HepG2 (cell line): ENCODE results near the gene ENO2. TPM values are rescaled to one million over a fixed set of nuclear protein-coding genes. Genes with fewer than 3 reads are reported as not detected.

Experiments used
- ATAC-seq: fragments of 200-7000 bp; cut with Tn5 transposase; 3 replicates; pipeline ENCODE4 v1.9.1; 2020; ENCODE audit warnings: mild to moderate bottlenecking, moderate library complexity
- BruUV-seq: library from RNA; stranded (reverse); fragments of 400-500 nt; replicated peaks from 2 replicates; lab custom pipeline; 2021; lab: Mats Ljungman, UMichigan
- CTCF ChIA-PET: fragments of 300-600 bp; formaldehyde crosslinking; extraction: SDS; loops from one replicate; lab custom pipeline; 2021; ENCODE audit warnings: low total read pairs, inconsistent platforms, low intra/inter-chr PET ratio; lab: Yijun Ruan, JAX
- POLR2A ChIA-PET: fragments of 350-600 bp; sonication (Branson Sonifier 250); formaldehyde crosslinking; loops from one replicate; lab custom pipeline; 2020; ENCODE audit warnings: antibody characterized with exemption, inconsistent platforms; lab: Yijun Ruan, JAX
- DNase-seq: peaks from one replicate; pipeline ENCODE4 v3.0.0-alpha.2; 2015; ENCODE audit warnings: low spot score
- FAIRE-seq: peaks from 3 replicates; lab custom pipeline; 2011; peaks lifted over from hg19 to GRCh38; lab: Jason Lieb, UNC
- H2AFZ ChIP-seq: one replicate; pipeline ENCODE4 v1.6.1; 2011; ENCODE audit warnings: low read length, inconsistent platforms
- H3K27ac ChIP-seq: fragments of 300-600 bp; 3 replicates; pipeline ENCODE4 v1.8.0; 2011; ENCODE audit warnings: mixed run types, mild to moderate bottlenecking, mixed read lengths, low read length, inconsistent platforms; ENCODE audit not compliant: insufficient read depth; ENCODE audit errors: extremely low read length
- H3K27me3 ChIP-seq, 2 experiments: fragments of 200-600 bp in 1 of 2; 2 replicates in 1 of 2; 3 replicates in 1 of 2; pipeline versions ENCODE4 v1.6.0 to v1.8.0; 2011; ENCODE audit warnings: low read length in 2 of 2, mild to moderate bottlenecking in 2 of 2, moderate library complexity in 2 of 2, inconsistent platforms in 1 of 2; ENCODE audit not compliant: insufficient read depth in 2 of 2, control insufficient read depth in 1 of 2
- H3K36me3 ChIP-seq, 2 experiments: fragments of 200-600 bp in 1 of 2; replicated peaks in 1 of 2; 2 replicates in 1 of 2; 3 replicates in 1 of 2; pipeline versions ENCODE4 v1.5.1 to v1.8.0; 2011; ENCODE audit warnings: low read length in 2 of 2, inconsistent platforms in 1 of 2; ENCODE audit not compliant: insufficient read depth in 2 of 2, control insufficient read depth in 1 of 2
- H3K4me1 ChIP-seq: 2 replicates; pipeline ENCODE4 v1.5.1; 2012; ENCODE audit warnings: low read length, inconsistent platforms; ENCODE audit not compliant: insufficient read depth
- H3K4me2 ChIP-seq: 2 replicates; pipeline ENCODE4 v1.6.0; 2011; ENCODE audit warnings: low read depth, low read length, inconsistent platforms
- H3K4me3 ChIP-seq, 3 experiments: fragments of 200-600 bp in 1 of 3; sonication (generic), shearing (Covaris generic) in 1 of 3; replicated peaks in 1 of 3; 2 replicates each; pipeline ENCODE4 v1.5.1; 2011 to 2016; ENCODE audit warnings: low read length in 3 of 3, inconsistent platforms in 2 of 3, low read depth in 2 of 3, mild to moderate bottlenecking in 2 of 3, control low read depth in 1 of 3, mixed read lengths in 1 of 3; ENCODE audit not compliant: insufficient read depth in 1 of 3
- H3K79me2 ChIP-seq: one replicate; pipeline ENCODE4 v1.6.1; 2011; ENCODE audit warnings: low read length, inconsistent platforms; ENCODE audit not compliant: insufficient read depth
- H3K9ac ChIP-seq: 2 replicates; pipeline ENCODE4 v1.6.0; 2011; ENCODE audit warnings: mild to moderate bottlenecking, low read depth, low read length, inconsistent platforms; ENCODE audit not compliant: insufficient read depth
- H3K9me3 ChIP-seq: 2 replicates; pipeline ENCODE4 v1.5.1; 2012; ENCODE audit warnings: mild to moderate bottlenecking, low read length
- H4K20me1 ChIP-seq: 2 replicates; pipeline ENCODE4 v1.6.0; 2011; ENCODE audit warnings: inconsistent platforms, mild to moderate bottlenecking, low read length, moderate library complexity; ENCODE audit not compliant: insufficient read depth
- AGO2 ChIP-seq: fragments of 200-400 bp; formaldehyde crosslinking; optimal IDR thresholded peaks from 2 replicates; pipeline ENCODE3; 2017; ENCODE audit warnings: mild to moderate bottlenecking, low read depth, low read length, moderate library complexity
- ARNT2 ChIP-seq: sonication (generic); formaldehyde crosslinking; IDR thresholded peaks from 2 replicates; pipeline ENCODE4 v1.8.0; 2022; ENCODE audit warnings: mild to moderate bottlenecking, low read depth, missing genetic modification reagents, moderate library complexity
- DMTF1 ChIP-seq: sonication (generic); formaldehyde crosslinking; IDR thresholded peaks from 2 replicates; pipeline ENCODE4 v1.4.0; 2020; ENCODE audit warnings: mild to moderate bottlenecking, missing genetic modification reagents
- KLF11 ChIP-seq: IDR thresholded peaks from 2 replicates; pipeline ENCODE4 v1.6.1; 2016; ENCODE audit warnings: missing compliant biosample characterization
- RBM22 ChIP-seq: fragments of 200-400 bp; formaldehyde crosslinking; optimal IDR thresholded peaks from 2 replicates; pipeline ENCODE3; 2017; ENCODE audit warnings: mild to moderate bottlenecking, low read length, moderate library complexity
- SRSF4 ChIP-seq: fragments of 200-400 bp; formaldehyde crosslinking; IDR thresholded peaks from one replicate; pipeline ENCODE4 v1.6.1; 2018; ENCODE audit warnings: mild to moderate bottlenecking, low read depth, low read length, moderate library complexity; ENCODE audit not compliant: poor library complexity, severe bottlenecking
- ZFP82 ChIP-seq: sonication (generic); formaldehyde crosslinking; IDR thresholded peaks from 2 replicates; pipeline ENCODE4 v1.5.1; 2020; ENCODE audit warnings: mild to moderate bottlenecking, missing genetic modification reagents, borderline replicate concordance
- ZNF101 ChIP-seq: sonication (generic); formaldehyde crosslinking; IDR thresholded peaks from 2 replicates; pipeline ENCODE4 v1.4.0; 2020; ENCODE audit warnings: mild to moderate bottlenecking, low read depth, missing genetic modification reagents, borderline replicate concordance
- ZNF556 ChIP-seq: sonication (generic); formaldehyde crosslinking; IDR thresholded peaks from 2 replicates; pipeline ENCODE4 v1.4.0; 2020; ENCODE audit warnings: mild to moderate bottlenecking, missing genetic modification reagents, borderline replicate concordance
- ZNF564 ChIP-seq: sonication (generic); formaldehyde crosslinking; IDR thresholded peaks from 2 replicates; pipeline ENCODE4 v1.8.1; 2023; ENCODE audit warnings: mild to moderate bottlenecking, missing genetic modification reagents
- ZNF576 ChIP-seq: sonication (generic); formaldehyde crosslinking; IDR thresholded peaks from 2 replicates; pipeline ENCODE4 v1.4.0; 2020; ENCODE audit warnings: mild to moderate bottlenecking, missing genetic modification reagents
- ZNF614 ChIP-seq: IDR thresholded peaks from 2 replicates; pipeline ENCODE4 v1.6.1; 2018; ENCODE audit warnings: missing biosample characterization, missing genetic modification reagents, inconsistent platforms, borderline replicate concordance
- ZNF703 ChIP-seq: sonication (generic); formaldehyde crosslinking; IDR thresholded peaks from 2 replicates; pipeline ENCODE4 v1.5.1; 2020; ENCODE audit warnings: missing genetic modification reagents, mild to moderate bottlenecking, moderate library complexity, borderline replicate concordance
- ZNF83 ChIP-seq: sonication (generic); formaldehyde crosslinking; IDR thresholded peaks from 2 replicates; pipeline ENCODE4 v1.4.0; 2020; ENCODE audit warnings: missing genetic modification reagents, mild to moderate bottlenecking, borderline replicate concordance
- ZSCAN31 ChIP-seq: sonication (generic); formaldehyde crosslinking; IDR thresholded peaks from 2 replicates; pipeline ENCODE4 v1.5.0; 2020; ENCODE audit warnings: low read depth, mild to moderate bottlenecking, missing genetic modification reagents
- WGBS: methylation state at CpG from one replicate; pipeline ENCODE4 v1.1.6; 2017; ENCODE audit warnings: low lambda C conversion rate; 5-methylcytosine and 5-hydroxymethylcytosine counted together
- in situ Hi-C: cut with HindIII; loops from 2 replicates; pipeline ENCODE4 v1.10.0; 2017; ENCODE audit warnings: low pct_unique_long_range_greater_than_20kb; ENCODE audit not compliant: extremely low pct_ligation_motif_present
- intact Hi-C: fragments of 100-400 bp; cut with micrococcal nuclease; formaldehyde crosslinking; loops from one replicate; pipeline ENCODE4 v1.10.0; 2022; ENCODE audit not compliant: unreplicated experiment
- polyA plus RNA-seq, 8 experiments: library from polyadenylated mRNA; depleted of rRNA in 3 of 8; stranded (reverse) in 7 of 8; unstranded in 1 of 8; fragments of >200 nt; fragmentation: Illumina TruSeq in 4 of 8; extraction: Trizol in 4 of 8; gene quantifications; 2 replicates each; pipeline versions ENCODE4 v1.2.1 to v1.2.3, GENCODE V29; 2011 to 2016; ENCODE audit warnings: low read depth in 4 of 8, missing spikeins in 1 of 8, mixed read lengths in 1 of 8; ENCODE audit not compliant: insufficient read depth in 1 of 8
- total RNA-seq, 5 experiments: library from RNA; depleted of rRNA; stranded (reverse); fragments of >200 nt; fragmentation: Illumina TruSeq; extraction: Trizol; gene quantifications; 2 replicates each; pipeline ENCODE4 v1.2.3, GENCODE V29; 2016; ENCODE audit warnings: low read depth in 1 of 5

The ENO2 gene
- total and polyA plus RNA-seq, 2 of the 13 experiments (the other 11 are each of a cell fraction or from before 2014, with no cell fraction given) = 19.3 to 136 TPM

- peak; percentile 30 for TF ChIP-seq RBM22
- TF ChIP-seq AGO2 = peak; percentile 98
- TF ChIP-seq ZNF83 (CRISPR knock-in tag) = 0 out of 2 replicates have a peak, but pooled peaks have one; percentile 25
- TF ChIP-seq ZNF576 = no peak
- TF ChIP-seq ZNF564 (CRISPR knock-in tag) = peak; percentile 47; the same call in 1 of the 2 replicates
Observed at GRCh38 chr12:6871052-6871957, 43.1 kb upstream of the ENO2 start (continued).

GRCh38 chr12:6872073-6873048 is 42.0 kb upstream of the ENO2 start:
- peak overlapping the region; percentile 74 to 95 (median 76) for H3K4me3 ChIP-seq
- DNase-seq (peak; percentile 72), FAIRE-seq (no peak), ATAC-seq (peak; percentile 64)
- H3K4me1 ChIP-seq = peaks cover 48% of the 10 kb centered on the region
- WGBS = 11% methylated on average over 12 of the region's 40 CpGs
- no peak overlapping the region for H2AFZ ChIP-seq
- peak overlapping the region; percentile 93 for H3K4me2 ChIP-seq
- no peaks in the 10 kb centered on the region; a peak in 1 of 5 replicates for H3K27me3 ChIP-seq
- ChIA-PET POLR2A (interaction anchor here (0.6 to 3.9 kb wide), 31 partner anchors 10 to 338 kb away, joined by 3 to 73 read pairs (median 5); partner anchors contain the start of genes ATN1, C12orf57, CDCA3 and COPS7A), CTCF (interaction anchor here (2.4 kb wide), 1 partner anchor 19 kb away, joined by 24 read pairs; no protein-coding TSS in a partner anchor)
- H3K27ac ChIP-seq = peak overlapping the region; percentile 79
- peaks cover 29% of the 10 kb centered on the region for H3K79me2 ChIP-seq
- BruUV-seq = TSS peak; percentile 76
- H3K9me3 ChIP-seq = no peaks in the 10 kb centered on the region
- peaks cover 44% of the 10 kb centered on the region for H4K20me1 ChIP-seq
- peak overlapping the region; percentile 86 for H3K9ac ChIP-seq
- intact Hi-C loops = loop anchor here (1.0 kb wide), 3 partner anchors 19 to 71 kb away; partner anchors contain the start of genes CDCA3 and RNU7-1
- H3K36me3 ChIP-seq = peaks cover 12 to 14% of the 10 kb centered on the region in 2 experiments
- in situ Hi-C loops = no loop called here
- TF ChIP-seq SRSF4 (no peak), ARNT2 (CRISPR knock-in tag) (no peak), DMTF1 (0 out of 2 replicates have a peak, but pooled peaks have one; percentile 64), ZNF556 (CRISPR knock-in tag) (peak; percentile 62; the same call in 1 of the 2 replicates), ZFP82 (CRISPR knock-in tag) (0 out of 2 replicates have a peak, but pooled peaks have one; percentile 43), ZSCAN31 (peak; percentile 85), ZNF614 (CRISPR knock-in tag) (peak; percentile 27; the same call in 1 of the 2 replicates), KLF11 (CRISPR knock-in tag) (peak; percentile 22; the same call in 1 of the 2 replicates), ZNF101 (peak; percentile 82; the same call in 1 of the 2 replicates), ZNF703 (CRISPR knock-in tag) (0 out of 2 replicates have a peak, but pooled peaks have one; percentile 46)
